ENCODE measurements around the gene CRYBB2. TPM values are rescaled to one million over a fixed set of nuclear protein-coding genes. Genes with fewer than 3 reads are reported as not detected.

The CRYBB2 gene
- total RNA-seq, 1 donor from 2014 or later = not detected

- no peak for TF ChIP-seq CTCF (IDR thresholded peaks at IDR 0.05)
- Histone ChIP-seq H3K27ac (no peak overlapping the region), H3K27me3 (ENCODE audit: low read depth) (no peaks in the 10 kb centered on the region), H3K36me3 (no peaks in the 10 kb centered on the region), H3K9me3 (no peaks in the 10 kb centered on the region), H3K4me1 (no peaks in the 10 kb centered on the region), H3K4me3 (no peak overlapping the region)
- no peak for ATAC-seq
- no peak for DNase-seq
- intact Hi-C loops (cut with DNase I) = no loop called here
Measured at GRCh38 chr22:25212337-25212736, 7.1 kb upstream of the CRYBB2 start.

- no peak for ATAC-seq
- no peak for TF ChIP-seq CTCF (IDR thresholded peaks at IDR 0.05)
- H3K4me3 ChIP-seq = no peak overlapping the region
Measured at GRCh38 chr22:25213221-25213620, 6.2 kb upstream of the CRYBB2 start.

GRCh38 chr22:25216230-25216629, 3.2 kb upstream of the CRYBB2 start:
- no peak for TF ChIP-seq CTCF (IDR thresholded peaks at IDR 0.05)
- intact Hi-C loops (cut with DNase I) = no loop called here
- no peak for DNase-seq
- Histone ChIP-seq H3K4me1 (no peaks in the 10 kb centered on the region), H3K27ac (no peak overlapping the region), H3K9me3 (no peaks in the 10 kb centered on the region), H3K4me3 (no peak overlapping the region), H3K27me3 (ENCODE audit: low read depth) (no peaks in the 10 kb centered on the region), H3K36me3 (no peaks in the 10 kb centered on the region)
- no peak for ATAC-seq

More at GRCh38 chr22:25213221-25213620, 6.2 kb upstream of the CRYBB2 start:
- Histone ChIP-seq H3K9me3 (no peaks in the 10 kb centered on the region), H3K27me3 (ENCODE audit: low read depth) (no peaks in the 10 kb centered on the region), H3K27ac (no peak overlapping the region), H3K36me3 (no peaks in the 10 kb centered on the region), H3K4me1 (no peaks in the 10 kb centered on the region)
- intact Hi-C loops (cut with DNase I) = no loop called here
- DNase-seq = no peak

GRCh38 chr22:25219948-25220442, 556 bp downstream of the CRYBB2 start:
- DNase-seq = no peak
- Histone ChIP-seq H3K4me1 (no peaks in the 10 kb centered on the region), H3K4me3 (no peak overlapping the region), H3K27me3 (ENCODE audit: low read depth) (peaks cover 11% of the 10 kb centered on the region), H3K36me3 (no peaks in the 10 kb centered on the region), H3K27ac (no peak overlapping the region), H3K9me3 (no peaks in the 10 kb centered on the region)
- TF ChIP-seq CTCF (IDR thresholded peaks at IDR 0.05) = no peak
- no peak for ATAC-seq
- intact Hi-C loops (cut with DNase I) = no loop called here

- H3K4me1 ChIP-seq = no peaks in the 10 kb centered on the region
- no peak for ATAC-seq
- no peaks in the 10 kb centered on the region for H3K9me3 ChIP-seq
- no peak overlapping the region for H3K27ac ChIP-seq
- H3K27me3 ChIP-seq (ENCODE audit: low read depth) = peaks cover 11% of the 10 kb centered on the region
- no peaks in the 10 kb centered on the region for H3K36me3 ChIP-seq
- no peak for TF ChIP-seq CTCF (IDR thresholded peaks at IDR 0.05)
- intact Hi-C loops (cut with DNase I) = no loop called here
- no peak for DNase-seq
- H3K4me3 ChIP-seq = no peak overlapping the region
Measured at GRCh38 chr22:25221790-25222189, 2.4 kb downstream of the CRYBB2 start.
